ENCODE measurements around the gene MFAP1.

MFAP1 gene

DNA sequence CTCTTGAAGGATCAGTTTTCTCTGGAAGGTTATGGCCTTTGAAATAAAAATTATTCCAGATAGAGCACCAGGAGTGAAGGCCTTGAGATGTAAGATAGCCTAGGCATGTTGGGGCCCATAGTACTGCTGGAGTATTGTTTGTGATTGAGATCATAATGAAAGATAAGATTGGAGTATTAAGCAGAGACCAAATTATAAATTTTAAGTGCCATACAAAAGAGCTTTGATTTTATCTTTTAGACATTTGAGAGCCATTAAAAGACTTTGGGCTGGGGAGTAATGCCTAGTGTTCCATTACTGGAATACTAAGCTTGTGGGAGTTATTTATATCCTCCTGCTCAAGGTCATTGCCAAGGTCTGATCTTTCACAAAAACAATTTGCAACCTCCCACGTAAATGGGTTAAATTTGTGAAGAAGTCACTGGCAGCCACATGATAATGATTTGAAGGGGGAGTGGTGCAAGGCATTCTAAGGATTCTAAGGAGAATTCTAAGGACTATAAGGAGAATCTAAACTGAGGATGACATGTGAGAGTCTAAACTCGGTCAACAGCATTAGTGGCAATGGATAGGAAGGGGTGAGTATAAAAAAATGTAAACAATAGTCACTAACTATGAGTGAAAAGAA, 60.6 kb downstream of the MFAP1 start:
- Histone ChIP-seq H3K36me3 (ENCODE audit: insufficient read depth) (peaks cover 14% of the 10 kb centered on the region; the same call in 1 of the 2 replicates), H3K79me2 (ENCODE audit: insufficient read depth, low read depth) (no peaks in the 10 kb centered on the region), H3K4me3 (IDR thresholded peaks at IDR 0.05; ENCODE audit: insufficient read depth, low read depth, low read length) (no peak overlapping the region), H3K4me2 (no peak overlapping the region), H2AFZ (ENCODE audit: low read depth) (no peak overlapping the region), H3K27ac (no peak overlapping the region), H3K9ac (no peak overlapping the region), H4K20me1 (ENCODE audit: insufficient read depth) (no peaks in the 10 kb centered on the region), H3K4me1 (ENCODE audit: low read depth, poor library complexity, severe bottlenecking) (no peaks in the 10 kb centered on the region), H3K27me3 (ENCODE audit: insufficient read depth, low read depth) (no peaks in the 10 kb centered on the region)
- TF ChIP-seq, protein P1, sequence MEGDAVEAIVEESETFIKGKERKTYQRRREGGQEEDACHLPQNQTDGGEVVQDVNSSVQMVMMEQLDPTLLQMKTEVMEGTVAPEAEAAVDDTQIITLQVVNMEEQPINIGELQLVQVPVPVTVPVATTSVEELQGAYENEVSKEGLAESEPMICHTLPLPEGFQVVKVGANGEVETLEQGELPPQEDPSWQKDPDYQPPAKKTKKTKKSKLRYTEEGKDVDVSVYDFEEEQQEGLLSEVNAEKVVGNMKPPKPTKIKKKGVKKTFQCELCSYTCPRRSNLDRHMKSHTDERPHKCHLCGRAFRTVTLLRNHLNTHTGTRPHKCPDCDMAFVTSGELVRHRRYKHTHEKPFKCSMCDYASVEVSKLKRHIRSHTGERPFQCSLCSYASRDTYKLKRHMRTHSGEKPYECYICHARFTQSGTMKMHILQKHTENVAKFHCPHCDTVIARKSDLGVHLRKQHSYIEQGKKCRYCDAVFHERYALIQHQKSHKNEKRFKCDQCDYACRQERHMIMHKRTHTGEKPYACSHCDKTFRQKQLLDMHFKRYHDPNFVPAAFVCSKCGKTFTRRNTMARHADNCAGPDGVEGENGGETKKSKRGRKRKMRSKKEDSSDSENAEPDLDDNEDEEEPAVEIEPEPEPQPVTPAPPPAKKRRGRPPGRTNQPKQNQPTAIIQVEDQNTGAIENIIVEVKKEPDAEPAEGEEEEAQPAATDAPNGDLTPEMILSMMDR (conservative IDR thresholded peaks at IDR 0.05; ENCODE audit: low read depth, low read length), result no peak

DNA sequence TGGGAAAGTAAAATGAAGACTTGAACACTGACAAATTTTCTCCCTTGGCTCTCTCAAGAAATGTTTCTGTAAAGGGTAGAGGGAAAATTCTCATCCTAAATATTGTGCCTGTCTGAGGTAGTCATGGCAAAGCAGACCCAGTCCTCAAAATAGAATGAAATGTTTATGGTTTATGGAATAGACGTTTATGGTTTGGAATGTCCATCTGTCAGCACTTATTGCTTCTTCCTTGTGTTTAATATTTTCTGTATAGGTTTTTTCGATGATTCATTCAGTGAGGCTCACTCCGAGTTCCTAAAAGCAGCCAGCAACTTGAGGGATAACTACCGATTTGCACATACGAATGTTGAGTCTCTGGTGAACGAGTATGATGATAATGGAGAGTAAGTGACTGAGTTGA, 61.7 kb downstream of the MFAP1 start:
- no peak overlapping the region for H3K9ac ChIP-seq
- H4K20me1 ChIP-seq (ENCODE audit: insufficient read depth), result no peaks in the 10 kb centered on the region
- peaks cover 14% of the 10 kb centered on the region; the same call in 1 of the 2 replicates for H3K36me3 ChIP-seq (ENCODE audit: insufficient read depth)
- peaks cover 2% of the 10 kb centered on the region; the same call in 1 of the 2 replicates for H3K79me2 ChIP-seq (ENCODE audit: insufficient read depth, low read depth)
- H3K4me3 ChIP-seq (IDR thresholded peaks at IDR 0.05; ENCODE audit: insufficient read depth, low read depth, low read length), result no peak overlapping the region
- no peak overlapping the region for H3K27ac ChIP-seq
- H3K4me2 ChIP-seq, result no peak overlapping the region
- no peaks in the 10 kb centered on the region for H3K27me3 ChIP-seq (ENCODE audit: insufficient read depth, low read depth)
- TF ChIP-seq, protein P1 (conservative IDR thresholded peaks at IDR 0.05; ENCODE audit: low read depth, low read length), result no peak
- no peaks in the 10 kb centered on the region for H3K4me1 ChIP-seq (ENCODE audit: low read depth, poor library complexity, severe bottlenecking)
- no peak overlapping the region for H2AFZ ChIP-seq (ENCODE audit: low read depth)

All from KMS-11 (cell line).